ENCODE measurements around the gene MRPL39.

The MRPL39 gene

GRCh38 chr21:25559746-25560145, 47.5 kb downstream of the MRPL39 start:
- DNase-seq (ENCODE audit: low read depth), result no peak
- H3K4me3 ChIP-seq (ENCODE audit: control insufficient read depth, low read depth, low read length), result no peak overlapping the region
- TF ChIP-seq CTCF (conservative IDR thresholded peaks at IDR 0.05; ENCODE audit: control insufficient read depth, insufficient read depth, low read depth, low read length), result no peak

- H3K4me3 ChIP-seq (ENCODE audit: control insufficient read depth, low read depth, low read length), result no peak overlapping the region
- no peak for DNase-seq (ENCODE audit: low read depth)
- no peak for TF ChIP-seq CTCF (conservative IDR thresholded peaks at IDR 0.05; ENCODE audit: control insufficient read depth, insufficient read depth, low read depth, low read length)
These were observed 49.2 kb downstream of the MRPL39 start for GRCh38 chr21:25558123-25558522.

- H3K4me3 ChIP-seq (ENCODE audit: control insufficient read depth, low read depth, low read length), result no peak overlapping the region
- TF ChIP-seq CTCF (conservative IDR thresholded peaks at IDR 0.05; ENCODE audit: control insufficient read depth, insufficient read depth, low read depth, low read length), result no peak
- DNase-seq (ENCODE audit: low read depth), result peak; percentile 44
These were observed 50.1 kb downstream of the MRPL39 start for GRCh38 chr21:25557180-25557579.

- TF ChIP-seq CTCF (conservative IDR thresholded peaks at IDR 0.05; ENCODE audit: control insufficient read depth, insufficient read depth, low read depth, low read length), result no peak
- no peak overlapping the region for H3K4me3 ChIP-seq (ENCODE audit: control insufficient read depth, low read depth, low read length)
- DNase-seq (ENCODE audit: low read depth), result no peak
These were observed 51.2 kb downstream of the MRPL39 start for GRCh38 chr21:25556091-25556490.

- H3K4me3 ChIP-seq (ENCODE audit: control insufficient read depth, low read depth, low read length), result no peak overlapping the region
- no peak for TF ChIP-seq CTCF (conservative IDR thresholded peaks at IDR 0.05; ENCODE audit: control insufficient read depth, insufficient read depth, low read depth, low read length)
- DNase-seq (ENCODE audit: low read depth), result no peak
These were observed 51.8 kb downstream of the MRPL39 start for GRCh38 chr21:25555492-25555891.

- TF ChIP-seq CTCF (conservative IDR thresholded peaks at IDR 0.05; ENCODE audit: control insufficient read depth, insufficient read depth, low read depth, low read length), result no peak
- DNase-seq (ENCODE audit: low read depth), result no peak
- no peak overlapping the region for H3K4me3 ChIP-seq (ENCODE audit: control insufficient read depth, low read depth, low read length)
These were observed 54.4 kb downstream of the MRPL39 start for GRCh38 chr21:25552856-25553255.

- no peak for TF ChIP-seq CTCF (conservative IDR thresholded peaks at IDR 0.05; ENCODE audit: control insufficient read depth, insufficient read depth, low read depth, low read length)
- H3K4me3 ChIP-seq (ENCODE audit: control insufficient read depth, low read depth, low read length), result no peak overlapping the region
- DNase-seq (ENCODE audit: low read depth), result no peak
These were observed 55.7 kb downstream of the MRPL39 start for GRCh38 chr21:25551569-25551968.
